Body of pancreas (tissue), 4 donors: ENCODE data around the gene TGIF2.

ENCODE experiments used
- POLR2A ChIP-seq, 3 donors: fragments of 450-650 bp; IDR thresholded peaks; one replicate each; pipeline ENCODE4 v1.6.1; 2016; ENCODE audit warnings: antibody characterized with exemption in 3 of 3, mild to moderate bottlenecking in 2 of 3
- TF ChIP-seq, protein P1 (sequence below), 7 experiments: fragments of 450-650 bp in 4 of 7; fragments of 200-600 bp in 3 of 7; sonication (generic) in 3 of 7; IDR thresholded peaks; one replicate each; pipeline ENCODE4 v1.5.1; 2016 to 2019; ENCODE audit warnings: antibody characterized with exemption in 7 of 7

DNA sequence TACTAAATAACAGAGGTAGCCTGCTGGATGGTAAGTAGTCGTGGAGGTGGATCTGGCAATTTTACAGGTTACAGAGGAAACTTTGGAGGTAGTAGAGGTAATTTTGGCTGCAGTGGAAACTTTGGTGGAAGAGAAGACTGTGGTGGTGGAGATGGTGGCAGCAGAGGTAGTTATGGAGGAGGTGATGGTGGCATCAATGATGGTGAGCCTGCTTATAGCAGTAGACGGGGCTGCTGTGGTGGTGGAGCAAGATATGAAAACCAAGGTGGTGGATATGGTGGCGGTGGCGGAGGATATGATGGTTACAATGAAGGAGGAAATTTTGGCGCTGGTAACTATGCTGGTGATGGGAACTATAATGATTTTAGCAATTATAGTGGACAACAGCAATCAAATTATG lies 47.5 kb downstream of the TGIF2 start:
- TF ChIP-seq POLR2A (IDR thresholded peaks at IDR 0.05) = no peak
- TF ChIP-seq, protein P1, sequence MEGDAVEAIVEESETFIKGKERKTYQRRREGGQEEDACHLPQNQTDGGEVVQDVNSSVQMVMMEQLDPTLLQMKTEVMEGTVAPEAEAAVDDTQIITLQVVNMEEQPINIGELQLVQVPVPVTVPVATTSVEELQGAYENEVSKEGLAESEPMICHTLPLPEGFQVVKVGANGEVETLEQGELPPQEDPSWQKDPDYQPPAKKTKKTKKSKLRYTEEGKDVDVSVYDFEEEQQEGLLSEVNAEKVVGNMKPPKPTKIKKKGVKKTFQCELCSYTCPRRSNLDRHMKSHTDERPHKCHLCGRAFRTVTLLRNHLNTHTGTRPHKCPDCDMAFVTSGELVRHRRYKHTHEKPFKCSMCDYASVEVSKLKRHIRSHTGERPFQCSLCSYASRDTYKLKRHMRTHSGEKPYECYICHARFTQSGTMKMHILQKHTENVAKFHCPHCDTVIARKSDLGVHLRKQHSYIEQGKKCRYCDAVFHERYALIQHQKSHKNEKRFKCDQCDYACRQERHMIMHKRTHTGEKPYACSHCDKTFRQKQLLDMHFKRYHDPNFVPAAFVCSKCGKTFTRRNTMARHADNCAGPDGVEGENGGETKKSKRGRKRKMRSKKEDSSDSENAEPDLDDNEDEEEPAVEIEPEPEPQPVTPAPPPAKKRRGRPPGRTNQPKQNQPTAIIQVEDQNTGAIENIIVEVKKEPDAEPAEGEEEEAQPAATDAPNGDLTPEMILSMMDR (IDR thresholded peaks at IDR 0.05) = no peak
